HG03354 (cell line): Measurements from ENCODE around the gene LUZP2.

Experiments used
- ATAC-seq: cut with Tn5 transposase; IDR thresholded peaks from one replicate; pipeline ENCODE4 v1.9.1; 2021; ENCODE audit warnings: mild to moderate bottlenecking; ENCODE audit not compliant: unreplicated experiment, poor library complexity, severe bottlenecking

Gene LUZP2

DNA sequence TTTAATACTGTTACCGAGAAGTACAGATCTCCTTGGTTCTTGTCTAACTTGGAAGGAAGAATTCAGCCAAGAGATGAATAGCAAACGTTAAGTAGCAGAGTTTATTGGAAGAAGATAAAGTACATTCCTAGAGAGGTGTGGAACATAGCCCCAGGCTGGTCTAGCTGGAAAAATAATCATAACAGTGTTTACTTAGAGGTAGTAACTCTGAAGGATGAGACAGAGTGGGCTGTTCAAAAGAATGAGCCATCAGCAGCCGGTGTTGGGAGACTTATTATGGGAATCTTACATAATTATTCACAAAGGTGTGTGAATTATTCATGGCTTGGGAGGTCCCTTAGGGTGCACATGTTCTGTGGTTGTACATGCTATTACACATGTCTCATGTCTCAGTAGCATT lies 276.5 kb downstream of the LUZP2 start:
- no peak for ATAC-seq

DNA sequence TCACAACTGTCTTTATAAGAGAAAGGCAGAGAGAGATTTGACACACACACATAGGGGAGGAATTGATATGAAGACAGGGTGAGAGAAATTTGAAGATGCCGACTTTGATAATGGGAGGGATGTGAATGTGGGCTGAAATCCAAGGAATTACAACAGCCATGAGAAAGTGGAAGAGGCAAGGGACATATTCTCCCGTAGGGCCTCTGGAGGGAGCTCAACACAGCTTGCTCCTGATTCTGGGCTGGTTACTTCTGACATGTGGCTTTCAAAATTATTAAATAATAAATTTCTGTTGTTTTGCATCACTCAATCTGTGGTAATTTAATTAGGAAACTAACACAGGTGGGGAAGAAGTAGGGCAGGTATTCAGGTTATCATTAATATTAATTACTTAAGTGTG lies 282.9 kb downstream of the LUZP2 start:
- ATAC-seq = no peak

DNA sequence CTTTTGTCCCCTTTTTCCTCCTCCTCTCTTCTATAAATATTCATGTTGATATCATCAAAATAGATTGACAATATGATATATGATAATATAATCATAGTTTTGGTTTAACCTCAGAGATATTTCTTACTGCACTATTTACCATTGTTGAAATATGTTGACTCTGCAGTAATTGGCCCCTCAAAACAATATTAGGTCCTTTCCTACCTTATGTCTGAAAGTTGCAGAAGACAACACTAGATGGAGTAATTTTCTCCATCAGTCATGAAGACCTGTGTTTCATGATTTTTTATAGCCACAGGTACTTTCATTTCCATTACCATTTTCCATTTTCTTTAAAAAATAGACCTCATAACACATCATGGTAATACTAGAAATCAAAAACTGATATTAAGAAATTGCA lies 284.4 kb downstream of the LUZP2 start:
- no peak for ATAC-seq

DNA sequence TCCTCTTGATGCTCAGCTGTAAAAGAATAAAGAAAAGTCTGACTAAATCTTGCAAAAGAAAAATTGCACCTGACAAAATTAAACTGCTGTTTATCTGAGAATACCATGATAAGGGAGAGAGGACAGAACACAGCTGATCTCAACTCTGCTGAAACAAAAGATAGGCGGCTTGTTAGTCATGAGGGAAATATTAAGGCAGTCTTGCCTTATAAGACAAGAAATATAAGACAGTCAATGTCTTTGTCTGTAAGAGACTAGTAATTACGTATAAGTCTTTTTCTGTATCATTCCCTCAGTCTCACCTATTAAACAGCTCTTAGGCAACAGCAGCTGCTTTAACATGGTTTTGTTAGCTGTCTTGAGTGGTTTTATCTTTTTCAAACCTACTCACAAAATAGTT lies 296.6 kb downstream of the LUZP2 start:
- no peak for ATAC-seq

DNA sequence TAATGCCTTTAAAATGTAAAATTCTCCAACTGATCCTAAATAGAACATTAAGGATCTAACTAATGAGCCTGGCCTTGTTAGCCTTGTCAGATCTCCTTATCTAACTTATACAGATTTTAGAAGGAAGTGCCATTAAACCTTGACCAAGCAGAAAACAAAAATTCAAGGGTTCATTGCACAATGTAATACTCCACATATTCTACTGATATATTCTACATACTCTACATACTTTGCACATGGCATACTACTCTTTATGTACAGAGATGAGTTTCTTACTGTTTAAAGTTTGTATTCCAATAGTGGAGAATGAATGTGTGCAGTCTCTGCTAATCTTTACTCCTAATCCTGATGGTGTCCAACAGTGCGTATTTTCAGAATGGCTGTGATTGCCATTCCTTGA lies 297.2 kb downstream of the LUZP2 start:
- no peak for ATAC-seq

DNA sequence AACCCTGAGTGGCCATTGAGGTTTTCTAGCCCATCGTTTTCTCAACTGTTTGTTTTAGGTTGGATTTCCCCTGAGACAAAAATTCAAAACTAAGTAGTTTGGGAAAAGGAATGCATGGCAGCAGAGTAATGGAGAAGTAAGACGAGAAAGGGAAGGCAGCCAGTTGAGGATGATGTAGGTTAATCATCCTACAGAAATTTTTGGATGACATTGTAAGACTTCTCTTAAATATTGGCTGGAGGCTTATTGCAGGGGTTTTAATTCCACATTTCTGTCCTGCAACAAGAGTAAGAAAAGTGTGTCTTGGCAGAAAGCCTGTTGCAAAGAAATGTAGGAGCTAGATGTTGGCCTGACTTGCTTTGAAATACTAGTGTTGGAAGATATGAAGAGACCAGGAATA lies 308.8 kb downstream of the LUZP2 start:
- no peak for ATAC-seq

- no peak for ATAC-seq
These were observed 311.3 kb downstream of the LUZP2 start for GRCh38 chr11:24808173-24808572.

GRCh38 chr11:24819006-24819405 lies 322.2 kb downstream of the LUZP2 start:
- ATAC-seq = no peak

- no peak for ATAC-seq
These were observed 323.1 kb downstream of the LUZP2 start for GRCh38 chr11:24819863-24820434.

DNA sequence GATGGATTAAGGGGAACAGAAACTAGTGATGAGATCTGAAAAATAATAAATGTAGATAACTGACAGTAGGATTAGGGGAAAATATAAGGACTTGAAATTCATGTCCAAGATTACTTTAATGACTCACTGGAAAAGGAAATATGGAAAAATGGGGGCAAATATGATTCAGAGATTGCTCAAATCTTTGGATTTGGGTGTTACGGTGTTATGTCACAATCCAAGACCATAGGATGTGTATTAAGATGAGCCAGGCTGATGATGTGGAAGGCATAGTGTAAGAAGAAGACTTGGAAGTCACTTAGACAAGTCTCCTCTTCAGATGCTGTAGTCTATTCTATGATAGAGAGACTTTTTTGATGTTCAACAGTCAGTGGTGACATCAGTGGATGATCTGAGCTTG lies 323.7 kb downstream of the LUZP2 start:
- ATAC-seq = no peak

GRCh38 chr11:24828938-24829605 lies 332.2 kb downstream of the LUZP2 start:
- no peak for ATAC-seq

DNA sequence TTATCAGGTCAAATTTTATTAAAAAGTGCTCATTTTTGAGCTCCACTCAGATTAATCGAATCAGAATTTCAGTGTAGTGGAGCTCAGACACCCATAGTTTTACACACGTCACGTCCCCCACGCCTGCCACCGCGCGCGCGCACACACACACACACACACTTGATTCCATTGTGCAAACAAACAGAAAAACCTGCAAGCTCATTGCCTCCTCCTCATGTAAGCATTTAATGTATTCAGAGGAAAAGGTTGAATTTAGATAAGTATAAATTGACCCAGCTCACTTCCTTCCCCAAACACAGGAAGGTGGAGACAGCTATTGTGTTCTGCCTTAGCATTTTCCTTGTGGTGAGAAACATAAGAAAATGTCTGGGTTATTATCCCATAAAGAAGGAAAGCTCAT lies 336.7 kb downstream of the LUZP2 start:
- ATAC-seq = no peak

- ATAC-seq = no peak
These were observed 340.3 kb downstream of the LUZP2 start for GRCh38 chr11:24837112-24837511.

DNA sequence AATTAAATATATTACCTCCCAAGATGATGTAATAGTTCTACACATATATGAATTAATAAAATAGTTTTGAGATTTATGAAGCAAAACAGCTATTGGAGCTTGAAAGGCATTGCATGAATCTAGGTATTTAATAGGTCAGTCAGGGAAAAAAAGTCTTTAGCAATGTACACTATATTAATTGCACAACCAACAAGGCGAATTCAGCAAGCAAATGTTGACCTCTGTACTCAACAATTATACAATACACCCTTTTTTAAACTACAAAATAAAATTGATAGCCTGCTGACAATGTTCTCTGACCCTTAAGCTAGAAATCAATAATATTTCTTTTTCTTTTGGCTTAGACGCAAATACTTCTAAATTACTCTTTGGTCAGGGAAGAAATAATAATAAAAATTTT lies 345.5 kb downstream of the LUZP2 start:
- no peak for ATAC-seq

DNA sequence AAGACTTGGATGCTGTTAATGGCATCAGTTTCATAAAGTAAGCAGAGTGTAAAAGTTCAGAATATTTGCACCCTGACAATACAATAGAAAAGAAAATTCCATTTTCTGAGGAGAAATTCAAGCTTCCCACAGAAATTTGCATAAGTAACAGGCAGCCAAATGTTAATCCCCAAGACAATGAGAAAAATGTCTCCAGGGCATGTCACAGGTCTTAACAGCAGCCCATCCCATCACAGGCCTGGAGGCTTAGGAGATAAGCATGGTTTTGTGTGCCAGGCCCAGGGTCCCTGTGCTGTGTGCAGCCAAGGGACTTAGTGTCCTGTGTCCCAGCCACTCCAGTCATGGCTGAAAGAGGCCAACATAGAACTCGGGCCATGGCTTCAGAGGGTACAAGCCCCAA lies 347.6 kb downstream of the LUZP2 start:
- no peak for ATAC-seq

DNA sequence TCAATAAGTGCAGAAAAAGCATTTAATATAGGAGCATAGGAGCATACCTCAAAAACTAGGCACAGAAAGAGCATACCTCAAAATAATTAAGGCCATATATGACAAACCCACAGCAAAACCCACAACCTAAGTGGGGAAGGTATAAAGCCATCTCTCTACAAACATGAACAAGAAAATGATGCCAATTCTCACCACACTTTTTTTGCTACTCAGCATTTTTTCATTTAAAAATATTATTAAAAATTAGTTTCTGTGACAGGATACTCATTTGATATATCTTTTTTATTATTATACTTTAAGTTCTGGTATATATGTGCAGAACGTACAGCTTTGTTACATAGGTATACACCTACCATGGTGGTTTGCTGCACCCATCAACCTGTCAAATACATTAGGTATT lies 352.0 kb downstream of the LUZP2 start:
- ATAC-seq = no peak

GRCh38 chr11:24855951-24856350 lies 359.1 kb downstream of the LUZP2 start:
- no peak for ATAC-seq

- no peak for ATAC-seq
These were observed 363.0 kb downstream of the LUZP2 start for GRCh38 chr11:24859801-24860300.

- ATAC-seq = no peak
These were observed 364.6 kb downstream of the LUZP2 start for GRCh38 chr11:24861440-24861839.

DNA sequence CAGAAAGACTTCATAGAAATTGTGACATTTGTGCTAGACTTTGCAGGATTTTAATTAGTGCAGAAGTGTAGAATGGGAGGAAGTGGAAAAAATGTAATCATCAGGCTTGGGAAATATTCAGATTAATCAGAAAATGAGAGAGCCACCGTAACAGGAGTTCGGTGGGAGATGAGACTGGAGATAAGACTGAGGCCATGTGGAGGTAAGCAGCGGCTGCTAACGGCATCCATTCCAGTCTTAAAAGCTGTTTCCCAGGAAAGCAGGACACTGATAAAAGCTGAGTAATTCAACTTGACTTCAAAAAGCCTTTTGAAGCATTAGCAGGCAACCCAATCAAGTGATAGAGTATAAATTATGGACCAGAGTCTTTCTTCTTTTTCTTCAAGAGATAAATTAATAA lies 369.9 kb downstream of the LUZP2 start:
- no peak for ATAC-seq

GRCh38 chr11:24870048-24870447 lies 373.2 kb downstream of the LUZP2 start:
- no peak for ATAC-seq

DNA sequence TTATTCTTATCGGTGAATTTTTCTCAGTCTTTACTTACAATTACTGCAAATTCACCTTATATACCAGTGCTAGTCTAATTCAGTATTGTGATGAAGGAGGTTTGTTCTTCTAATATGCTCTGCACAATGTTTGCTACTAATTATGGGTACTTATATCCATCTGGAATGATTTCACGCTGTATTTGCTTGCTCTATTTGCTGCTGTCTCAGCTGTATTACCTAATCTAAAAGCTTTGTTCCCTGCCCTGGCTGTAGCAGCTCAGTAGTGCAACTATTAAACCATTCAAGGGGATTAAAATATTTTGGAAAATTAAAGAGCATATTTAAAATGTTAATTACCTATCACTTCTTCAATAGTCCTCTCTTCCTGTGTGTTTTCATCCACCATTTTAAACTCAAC lies 375.3 kb downstream of the LUZP2 start:
- ATAC-seq = no peak
